ENCODE measurements around the gene DOP1B.

- TF ChIP-seq CTCF (IDR thresholded peaks at IDR 0.05) (no peak), POLR2A (IDR thresholded peaks at IDR 0.05) (no peak)
Observed at GRCh38 chr21:36179145-36179544, 22.5 kb downstream of the DOP1B start.

All from heart left ventricle (tissue), 13 donors.